Activated T-cell treated with anti-CD3 and anti-CD28 coated beads, Interleukin-2, amount 50 U/mL, for 72 hours (primary cell): ENCODE data around the gene ATG13. TPM values are rescaled to one million over a fixed set of nuclear protein-coding genes. Genes with fewer than 3 reads are reported as not detected.
A peak's percentile ranks its signal among the peaks of the same experiment; 100 is the strongest.

Source experiments
- ATAC-seq, 2 donors: fragments of 150-1000 bp; cut with Tn5 transposase; replicated peaks in 1 of 2; 2 replicates each; pipeline ENCODE4 v1.10.0; 2021; ENCODE audit warnings: moderate library complexity in 2 of 2, mild to moderate bottlenecking in 1 of 2
- DNase-seq, 2 donors: peaks; one replicate each; pipeline ENCODE4 v3.0.0; 2021 to 2022; ENCODE audit warnings: mixed read lengths in 1 of 2
- H3K27ac Mint-ChIP-seq: one replicate; pipeline ENCODE4 v1.8.0; 2022; ENCODE audit warnings: mild to moderate bottlenecking, moderate library complexity, mixed read lengths
- H3K27me3 Mint-ChIP-seq: one replicate; pipeline ENCODE4 v1.8.0; 2022; ENCODE audit warnings: low read depth, mixed read lengths
- H3K36me3 Mint-ChIP-seq, 2 donors: one replicate each; pipeline ENCODE4 v1.8.0; 2022; ENCODE audit warnings: mixed read lengths in 2 of 2, mild to moderate bottlenecking in 1 of 2; ENCODE audit not compliant: insufficient read depth in 2 of 2
- H3K4me1 Mint-ChIP-seq: one replicate; pipeline ENCODE4 v1.8.0; 2022; ENCODE audit warnings: low read depth, mixed read lengths
- H3K4me3 Mint-ChIP-seq, 2 donors: one replicate each; pipeline ENCODE4 v1.8.0; 2022; ENCODE audit warnings: mild to moderate bottlenecking in 2 of 2, mixed read lengths in 2 of 2, moderate library complexity in 2 of 2
- H3K9me3 Mint-ChIP-seq, 2 donors: one replicate each; pipeline ENCODE4 v1.8.0; 2022; ENCODE audit warnings: mixed read lengths in 2 of 2
- total RNA-seq, 2 donors: library from RNA; stranded (reverse); gene quantifications; one replicate each; pipeline ENCODE4 v1.2.3, GENCODE V29; 2022

ATG13 gene
- total RNA-seq, 2 donors from 2014 or later: 75.6 to 77.7 TPM

GRCh38 chr11:46616551-46617133, 711 bp upstream of the ATG13 start:
- H3K36me3 Mint-ChIP-seq: no peaks in the 10 kb centered on the region

GRCh38 chr11:46617972-46618314, 590 bp downstream of the ATG13 start:
- Mint-ChIP-seq H3K36me3 (peaks cover 0 to 3% of the 10 kb centered on the region in 2 donors), H3K9me3 (no peaks in the 10 kb centered on the region), H3K4me1 (peaks cover 49% of the 10 kb centered on the region), H3K4me3 (peak overlapping the region; percentile 89 to 100), H3K27ac (peak overlapping the region; percentile 100), H3K27me3 (no peaks in the 10 kb centered on the region)
- ATAC-seq: no peak
- DNase-seq: no peak

More at GRCh38 chr11:46616551-46617133, 711 bp upstream of the ATG13 start:
- DNase-seq (peak; percentile 10 to 13), ATAC-seq (peak; percentile 38 to 54)
- Mint-ChIP-seq H3K27me3 (no peaks in the 10 kb centered on the region), H3K4me1 (peaks cover 49% of the 10 kb centered on the region), H3K4me3 (peak overlapping the region; percentile 89 to 100), H3K9me3 (no peaks in the 10 kb centered on the region), H3K27ac (peak overlapping the region; percentile 100)

- no peak for DNase-seq
- Mint-ChIP-seq H3K27ac (peak overlapping the region; percentile 63), H3K4me1 (peaks cover 49% of the 10 kb centered on the region), H3K36me3 (peaks cover 0 to 5% of the 10 kb centered on the region in 2 donors), H3K9me3 (no peaks in the 10 kb centered on the region), H3K4me3 (peak overlapping the region; percentile 89 to 100), H3K27me3 (no peaks in the 10 kb centered on the region)
- ATAC-seq: no peak
These were observed 1.5 kb downstream of the ATG13 start for GRCh38 chr11:46618837-46619236.

- DNase-seq: no peak
- ATAC-seq: no peak
- Mint-ChIP-seq H3K4me3 (no peak overlapping the region), H3K9me3 (no peaks in the 10 kb centered on the region), H3K4me1 (peaks cover 10% of the 10 kb centered on the region), H3K27me3 (no peaks in the 10 kb centered on the region), H3K27ac (no peak overlapping the region), H3K36me3 (peaks cover 4 to 9% of the 10 kb centered on the region in 2 donors)
These were observed 8.1 kb downstream of the ATG13 start for GRCh38 chr11:46625406-46625805.

- H3K4me1 Mint-ChIP-seq: no peaks in the 10 kb centered on the region
- peaks cover 5 to 9% of the 10 kb centered on the region in 2 donors for H3K36me3 Mint-ChIP-seq
- no peak overlapping the region for H3K27ac Mint-ChIP-seq
These were observed 11.6 kb downstream of the ATG13 start for GRCh38 chr11:46628961-46629360.

GRCh38 chr11:46630237-46630636, 12.9 kb downstream of the ATG13 start:
- Mint-ChIP-seq H3K9me3 (no peaks in the 10 kb centered on the region), H3K27me3 (no peaks in the 10 kb centered on the region), H3K4me3 (no peak overlapping the region), H3K27ac (peak overlapping the region; percentile 50), H3K4me1 (no peaks in the 10 kb centered on the region), H3K36me3 (peaks cover 5 to 7% of the 10 kb centered on the region in 2 donors)
- DNase-seq (no peak), ATAC-seq (no peak)

More at GRCh38 chr11:46628961-46629360, 11.6 kb downstream of the ATG13 start:
- ATAC-seq (no peak), DNase-seq (no peak)
- H3K9me3 Mint-ChIP-seq: no peaks in the 10 kb centered on the region
- no peaks in the 10 kb centered on the region for H3K27me3 Mint-ChIP-seq
- no peak overlapping the region for H3K4me3 Mint-ChIP-seq

- H3K9me3 Mint-ChIP-seq: no peaks in the 10 kb centered on the region
- H3K27ac Mint-ChIP-seq: no peak overlapping the region
- peaks cover 1 to 7% of the 10 kb centered on the region in 2 donors for H3K36me3 Mint-ChIP-seq
- H3K4me1 Mint-ChIP-seq: no peaks in the 10 kb centered on the region
- no peak for DNase-seq
- no peak for ATAC-seq
- H3K4me3 Mint-ChIP-seq: no peak overlapping the region
- no peaks in the 10 kb centered on the region for H3K27me3 Mint-ChIP-seq
These were observed 14.3 kb downstream of the ATG13 start for GRCh38 chr11:46631676-46632075.

- no peak for ATAC-seq
- Mint-ChIP-seq H3K9me3 (no peaks in the 10 kb centered on the region), H3K27ac (no peak overlapping the region), H3K4me1 (no peaks in the 10 kb centered on the region), H3K36me3 (peaks cover 1 to 7% of the 10 kb centered on the region in 2 donors), H3K4me3 (no peak overlapping the region), H3K27me3 (no peaks in the 10 kb centered on the region)
- DNase-seq: no peak
These were observed 15.1 kb downstream of the ATG13 start for GRCh38 chr11:46632502-46632901.

- no peaks in the 10 kb centered on the region for H3K4me1 Mint-ChIP-seq
- H3K27me3 Mint-ChIP-seq: no peaks in the 10 kb centered on the region
- peaks cover 4 to 10% of the 10 kb centered on the region in 2 donors for H3K36me3 Mint-ChIP-seq
- DNase-seq (no peak), ATAC-seq (no peak)
- no peak overlapping the region for H3K27ac Mint-ChIP-seq
- H3K9me3 Mint-ChIP-seq: no peaks in the 10 kb centered on the region
- H3K4me3 Mint-ChIP-seq: no peak overlapping the region
These were observed 16.2 kb downstream of the ATG13 start for GRCh38 chr11:46633291-46634217.

GRCh38 chr11:46635557-46636139, 18.3 kb downstream of the ATG13 start:
- peaks cover 8 to 15% of the 10 kb centered on the region in 2 donors for H3K36me3 Mint-ChIP-seq
- DNase-seq (no peak), ATAC-seq (no peak)
- H3K4me3 Mint-ChIP-seq: no peak overlapping the region
- H3K9me3 Mint-ChIP-seq: no peaks in the 10 kb centered on the region
- no peak overlapping the region for H3K27ac Mint-ChIP-seq
- H3K4me1 Mint-ChIP-seq: peaks cover 6% of the 10 kb centered on the region
- H3K27me3 Mint-ChIP-seq: no peaks in the 10 kb centered on the region

GRCh38 chr11:46637546-46637945, 20.2 kb downstream of the ATG13 start:
- Mint-ChIP-seq H3K36me3 (peaks cover 7 to 14% of the 10 kb centered on the region in 2 donors), H3K4me3 (no peak overlapping the region), H3K27ac (no peak overlapping the region), H3K9me3 (no peaks in the 10 kb centered on the region), H3K27me3 (no peaks in the 10 kb centered on the region), H3K4me1 (peaks cover 11% of the 10 kb centered on the region)
- DNase-seq (no peak), ATAC-seq (no peak)

- Mint-ChIP-seq H3K9me3 (no peaks in the 10 kb centered on the region), H3K4me3 (no peak overlapping the region), H3K36me3 (peaks cover 7 to 19% of the 10 kb centered on the region in 2 donors), H3K27me3 (no peaks in the 10 kb centered on the region), H3K4me1 (peaks cover 14% of the 10 kb centered on the region), H3K27ac (peak overlapping the region; percentile 6)
- ATAC-seq (no peak), DNase-seq (no peak)
These were observed 22.0 kb downstream of the ATG13 start for GRCh38 chr11:46639197-46639839.
